HEK293 (cell line): ENCODE measurements around the gene HPDL.

Experiments
- CTCF ChIA-PET: fragments of 350-600 bp; formaldehyde crosslinking; extraction: SDS; loops from one replicate; lab custom pipeline; 2021; ENCODE audit warnings: antibody characterized with exemption; lab: Yijun Ruan, JAX
- POLR2A ChIA-PET: fragments of 300-600 bp; formaldehyde crosslinking; extraction: SDS; loops from one replicate; lab custom pipeline; 2020; ENCODE audit warnings: antibody characterized with exemption, inconsistent platforms; lab: Yijun Ruan, JAX
- H3K27ac ChIP-seq: fragments of 200-500 bp; sonication (Bioruptor generic); 2 replicates; pipeline ENCODE4 v1.5.1; 2014; ENCODE audit warnings: low read depth, low read length, control low read depth, inconsistent platforms; ENCODE audit errors: extremely low read depth
- H3K36me3 ChIP-seq, 2 experiments: fragments of 200-500 bp in 1 of 2; sonication (Bioruptor generic) in 1 of 2; 1 replicate in 1 of 2; 2 replicates in 1 of 2; pipeline ENCODE4 v1.5.1; 2014 to 2017; ENCODE audit warnings: inconsistent platforms in 2 of 2, low read length in 2 of 2; ENCODE audit not compliant: control insufficient read depth in 2 of 2, insufficient read depth in 1 of 2
- H3K4me1 ChIP-seq: fragments of 200-500 bp; sonication (Bioruptor generic); 2 replicates; pipeline ENCODE4 v1.5.1; 2014; ENCODE audit warnings: mild to moderate bottlenecking, low read length, inconsistent platforms; ENCODE audit not compliant: control insufficient read depth, insufficient read depth
- H3K4me3 ChIP-seq: 2 replicates; pipeline ENCODE4 v1.5.1; 2011; ENCODE audit warnings: low read depth, mild to moderate bottlenecking, control low read depth, low read length, moderate library complexity
- H3K9me3 ChIP-seq: fragments of 200-500 bp; sonication (Bioruptor generic); 2 replicates; pipeline ENCODE4 v1.5.1; 2014; ENCODE audit warnings: low read depth, low read length, inconsistent platforms; ENCODE audit not compliant: control insufficient read depth, insufficient read depth
- BCL11B ChIP-seq: fragments of 450-650 bp; formaldehyde crosslinking; IDR thresholded peaks from 2 replicates; pipeline ENCODE4 v1.5.1; 2016; ENCODE audit warnings: low read depth, missing biosample characterization, missing genetic modification characterization
- ELK4 ChIP-seq: IDR thresholded peaks from 2 replicates; pipeline ENCODE4 v1.6.1; 2011; ENCODE audit warnings: mild to moderate bottlenecking, low read depth, low read length, borderline replicate concordance
- GLIS2 ChIP-seq: fragments of 450-650 bp; formaldehyde crosslinking; IDR thresholded peaks from 2 replicates; pipeline ENCODE4 v1.5.1; 2016; ENCODE audit warnings: missing biosample characterization, missing genetic modification characterization
- KLF16 ChIP-seq: fragments of 450-650 bp; formaldehyde crosslinking; IDR thresholded peaks from 2 replicates; pipeline ENCODE4 v1.5.1; 2017; ENCODE audit warnings: missing biosample characterization, missing genetic modification characterization
- MEIS1 ChIP-seq: sonication (generic); formaldehyde crosslinking; IDR thresholded peaks from 2 replicates; pipeline ENCODE4 v1.8.1; 2022; ENCODE audit warnings: missing genetic modification reagents, mild to moderate bottlenecking, borderline replicate concordance
- PRDM1 ChIP-seq: fragments of 450-650 bp; formaldehyde crosslinking; IDR thresholded peaks from 2 replicates; pipeline ENCODE4; 2016; ENCODE audit warnings: missing biosample characterization, missing genetic modification characterization
- SP2 ChIP-seq: fragments of 450-650 bp; formaldehyde crosslinking; IDR thresholded peaks from 2 replicates; pipeline ENCODE4 v1.5.1; 2016; ENCODE audit warnings: missing biosample characterization, missing genetic modification characterization
- WT1 ChIP-seq: fragments of 450-650 bp; formaldehyde crosslinking; IDR thresholded peaks from 2 replicates; pipeline ENCODE4 v1.5.1; 2016; ENCODE audit warnings: missing biosample characterization, missing genetic modification characterization
- YY1 ChIP-seq: fragments of 450-650 bp; formaldehyde crosslinking; IDR thresholded peaks from 2 replicates; pipeline ENCODE4 v1.5.1; 2018; ENCODE audit warnings: missing biosample characterization, missing genetic modification characterization
- ZBTB20 ChIP-seq: fragments of 450-650 bp; formaldehyde crosslinking; IDR thresholded peaks from 2 replicates; pipeline ENCODE4 v1.5.1; 2016; ENCODE audit warnings: missing biosample characterization, missing genetic modification characterization
- ZBTB21 ChIP-seq: fragments of 450-650 bp; formaldehyde crosslinking; IDR thresholded peaks from 2 replicates; pipeline ENCODE4 v1.5.1; 2017; ENCODE audit warnings: missing biosample characterization, missing genetic modification characterization
- ZBTB44 ChIP-seq: fragments of 450-650 bp; IDR thresholded peaks from 2 replicates; pipeline ENCODE4 v1.5.1; 2018; ENCODE audit warnings: missing biosample characterization, mild to moderate bottlenecking, missing genetic modification characterization
- ZNF175 ChIP-seq: fragments of 450-650 bp; formaldehyde crosslinking; IDR thresholded peaks from 2 replicates; pipeline ENCODE4 v1.5.1; 2016; ENCODE audit warnings: missing biosample characterization, missing genetic modification characterization
- ZNF19 ChIP-seq: fragments of 450-650 bp; formaldehyde crosslinking; IDR thresholded peaks from 2 replicates; pipeline ENCODE4; 2016; ENCODE audit warnings: missing biosample characterization, missing genetic modification characterization, low read depth
- ZNF221 ChIP-seq: fragments of 450-650 bp; formaldehyde crosslinking; IDR thresholded peaks from 2 replicates; pipeline ENCODE4 v1.5.1; 2017; ENCODE audit warnings: missing biosample characterization, missing genetic modification characterization, borderline replicate concordance
- ZNF426 ChIP-seq: fragments of 450-650 bp; formaldehyde crosslinking; IDR thresholded peaks from 2 replicates; pipeline ENCODE4 v1.5.1; 2017; ENCODE audit warnings: missing biosample characterization, missing genetic modification characterization, mild to moderate bottlenecking, inconsistent platforms, moderate library complexity
- ZNF48 ChIP-seq: fragments of 450-650 bp; formaldehyde crosslinking; IDR thresholded peaks from 2 replicates; pipeline ENCODE4 v1.5.1; 2016; ENCODE audit warnings: missing biosample characterization, missing genetic modification characterization
- ZNF510 ChIP-seq: fragments of 450-650 bp; formaldehyde crosslinking; IDR thresholded peaks from 2 replicates; pipeline ENCODE4 v1.5.1; 2018; ENCODE audit warnings: mild to moderate bottlenecking, missing genetic modification characterization, missing biosample characterization; ENCODE audit not compliant: insufficient replicate concordance
- ZNF529 ChIP-seq: fragments of 450-650 bp; formaldehyde crosslinking; IDR thresholded peaks from 2 replicates; pipeline ENCODE4 v1.5.1; 2017; ENCODE audit warnings: missing genetic modification characterization, missing biosample characterization; ENCODE audit not compliant: insufficient replicate concordance
- ZNF530 ChIP-seq: fragments of 450-650 bp; formaldehyde crosslinking; IDR thresholded peaks from 2 replicates; pipeline ENCODE4 v1.5.1; 2016; ENCODE audit warnings: low read depth, missing biosample characterization, missing genetic modification characterization
- ZNF549 ChIP-seq: fragments of 450-650 bp; IDR thresholded peaks from 2 replicates; pipeline ENCODE4 v1.5.1; 2018; ENCODE audit warnings: missing biosample characterization, missing genetic modification characterization, mild to moderate bottlenecking, inconsistent platforms, moderate library complexity
- ZNF555 ChIP-seq: fragments of 450-650 bp; formaldehyde crosslinking; conservative IDR thresholded peaks from 2 replicates; pipeline ENCODE4 v1.5.1; 2017; ENCODE audit warnings: missing biosample characterization, mild to moderate bottlenecking, missing genetic modification characterization, inconsistent platforms
- ZNF560 ChIP-seq: fragments of 450-650 bp; formaldehyde crosslinking; IDR thresholded peaks from 2 replicates; pipeline ENCODE4 v1.5.1; 2017; ENCODE audit warnings: missing biosample characterization, missing genetic modification characterization, borderline replicate concordance
- ZNF623 ChIP-seq: fragments of 450-650 bp; formaldehyde crosslinking; IDR thresholded peaks from 2 replicates; pipeline ENCODE4 v1.5.1; 2016; ENCODE audit warnings: missing biosample characterization, missing genetic modification characterization
- ZNF664 ChIP-seq: fragments of 450-650 bp; formaldehyde crosslinking; IDR thresholded peaks from 2 replicates; pipeline ENCODE4 v1.5.1; 2016; ENCODE audit warnings: missing biosample characterization, missing genetic modification characterization
- ZNF776 ChIP-seq: fragments of 450-650 bp; formaldehyde crosslinking; IDR thresholded peaks from 2 replicates; pipeline ENCODE4 v1.5.0; 2017; ENCODE audit warnings: missing biosample characterization, missing genetic modification characterization, borderline replicate concordance
- ZSCAN5A ChIP-seq: fragments of 450-650 bp; formaldehyde crosslinking; IDR thresholded peaks from 2 replicates; pipeline ENCODE4 v1.5.1; 2016; ENCODE audit warnings: missing biosample characterization, missing genetic modification characterization
- TF ChIP-seq, protein P1 (sequence below): fragments of 450-650 bp; formaldehyde crosslinking; IDR thresholded peaks from 2 replicates; pipeline ENCODE4 v1.5.1; 2016; ENCODE audit warnings: missing biosample characterization, missing genetic modification characterization, low read depth
- TF ChIP-seq, protein P2 (sequence below): fragments of 450-650 bp; formaldehyde crosslinking; IDR thresholded peaks from 2 replicates; pipeline ENCODE4 v1.5.1; 2016; ENCODE audit warnings: missing biosample characterization, missing genetic modification characterization

The HPDL gene

DNA sequence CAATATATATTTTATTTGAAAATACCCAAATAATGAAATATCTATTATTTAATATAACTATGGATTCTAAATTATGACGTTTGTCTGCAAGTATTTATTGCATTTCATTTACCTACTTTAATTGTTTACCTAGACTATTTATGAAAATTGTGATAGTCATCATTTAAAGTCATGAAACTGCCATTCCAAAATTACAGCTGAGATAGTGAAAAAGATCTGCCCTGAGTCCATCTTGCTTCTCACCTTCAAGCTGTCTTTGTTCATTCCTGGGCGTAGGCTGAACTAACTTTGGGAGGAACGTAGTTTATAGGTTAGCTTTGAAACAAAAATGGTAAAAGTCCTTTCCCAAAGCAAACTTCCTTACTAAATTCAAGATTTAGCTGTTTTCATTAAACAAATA, 12.4 kb upstream of the HPDL start:
- Histone ChIP-seq H3K36me3 (no peaks in the 10 kb centered on the region), H3K9me3 (no peaks in the 10 kb centered on the region), H3K4me1 (no peaks in the 10 kb centered on the region), H3K4me3 (no peak overlapping the region), H3K27ac (no peak overlapping the region)
- no peak for TF ChIP-seq ZNF510 (tag by site-specific recombination)
- no peak for TF ChIP-seq ZBTB20 (tag by site-specific recombination)
- TF ChIP-seq KLF16 (tag by site-specific recombination), result no peak
- no peak for TF ChIP-seq ZNF664 (tag by site-specific recombination)
- TF ChIP-seq ZNF19 (tag by site-specific recombination), result no peak
- no peak for TF ChIP-seq ZBTB21 (tag by site-specific recombination)
- TF ChIP-seq ZNF560 (tag by site-specific recombination), result no peak
- no peak for TF ChIP-seq ZNF623 (tag by site-specific recombination)
- TF ChIP-seq ZNF776 (tag by site-specific recombination), result no peak
- TF ChIP-seq WT1, result no peak
- TF ChIP-seq ZNF426 (tag by site-specific recombination), result no peak
- no peak for TF ChIP-seq ZNF221 (tag by site-specific recombination)
- ChIA-PET POLR2A (interaction anchor here (1.1 to 1.9 kb wide), 2 partner anchors 11 to 26 kb away, joined by 6 to 11 read pairs; partner anchors contain the start of genes MUTYH and TOE1), CTCF (interaction anchor here (0.6 to 1.0 kb wide), 5 partner anchors 9 to 390 kb away, joined by 3 to 4 read pairs (median 3); partner anchors contain the start of gene TESK2)

- Histone ChIP-seq H3K27ac (no peak overlapping the region), H3K36me3 (no peaks in the 10 kb centered on the region), H3K4me1 (no peaks in the 10 kb centered on the region), H3K4me3 (no peak overlapping the region), H3K9me3 (no peaks in the 10 kb centered on the region)
- ChIA-PET CTCF (interaction anchor here (0.6 to 1.2 kb wide), 3 partner anchors 17 to 287 kb away, joined by 3 to 5 read pairs (median 3); no protein-coding TSS in a partner anchor), POLR2A (no interaction called here)
- TF ChIP-seq ZBTB44 (tag by site-specific recombination) (no peak), ELK4 (no peak), ZNF529 (no peak), PRDM1 (tag by site-specific recombination) (no peak), YY1 (no peak), GLIS2 (tag by site-specific recombination) (no peak), BCL11B (tag by site-specific recombination) (no peak), ZSCAN5A (tag by site-specific recombination) (no peak), ZNF175 (tag by site-specific recombination) (no peak), ZNF549 (tag by site-specific recombination) (no peak), MEIS1 (CRISPR knock-in tag) (no peak), ZNF530 (no peak), ZNF48 (tag by site-specific recombination) (no peak), ZNF555 (tag by site-specific recombination) (no peak), SP2 (tag by site-specific recombination) (no peak)
- TF ChIP-seq, protein P1, sequence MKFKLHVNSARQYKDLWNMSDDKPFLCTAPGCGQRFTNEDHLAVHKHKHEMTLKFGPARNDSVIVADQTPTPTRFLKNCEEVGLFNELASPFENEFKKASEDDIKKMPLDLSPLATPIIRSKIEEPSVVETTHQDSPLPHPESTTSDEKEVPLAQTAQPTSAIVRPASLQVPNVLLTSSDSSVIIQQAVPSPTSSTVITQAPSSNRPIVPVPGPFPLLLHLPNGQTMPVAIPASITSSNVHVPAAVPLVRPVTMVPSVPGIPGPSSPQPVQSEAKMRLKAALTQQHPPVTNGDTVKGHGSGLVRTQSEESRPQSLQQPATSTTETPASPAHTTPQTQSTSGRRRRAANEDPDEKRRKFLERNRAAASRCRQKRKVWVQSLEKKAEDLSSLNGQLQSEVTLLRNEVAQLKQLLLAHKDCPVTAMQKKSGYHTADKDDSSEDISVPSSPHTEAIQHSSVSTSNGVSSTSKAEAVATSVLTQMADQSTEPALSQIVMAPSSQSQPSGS, result no peak
- TF ChIP-seq, protein P2, sequence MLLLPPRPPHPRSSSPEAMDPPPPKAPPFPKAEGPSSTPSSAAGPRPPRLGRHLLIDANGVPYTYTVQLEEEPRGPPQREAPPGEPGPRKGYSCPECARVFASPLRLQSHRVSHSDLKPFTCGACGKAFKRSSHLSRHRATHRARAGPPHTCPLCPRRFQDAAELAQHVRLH (tag by site-specific recombination), result no peak
- TF ChIP-seq, all 188 proteins: peak for 0
Measured at GRCh38 chr1:45317166-45317565, 9.5 kb upstream of the HPDL start.
